ENCODE data around the gene CD180. TPM values are rescaled to one million over a fixed set of nuclear protein-coding genes. Genes with fewer than 3 reads are reported as not detected.

CD180 gene
- total and polyA plus RNA-seq, 2 experiments from 2014 or later, result not detected

DNA sequence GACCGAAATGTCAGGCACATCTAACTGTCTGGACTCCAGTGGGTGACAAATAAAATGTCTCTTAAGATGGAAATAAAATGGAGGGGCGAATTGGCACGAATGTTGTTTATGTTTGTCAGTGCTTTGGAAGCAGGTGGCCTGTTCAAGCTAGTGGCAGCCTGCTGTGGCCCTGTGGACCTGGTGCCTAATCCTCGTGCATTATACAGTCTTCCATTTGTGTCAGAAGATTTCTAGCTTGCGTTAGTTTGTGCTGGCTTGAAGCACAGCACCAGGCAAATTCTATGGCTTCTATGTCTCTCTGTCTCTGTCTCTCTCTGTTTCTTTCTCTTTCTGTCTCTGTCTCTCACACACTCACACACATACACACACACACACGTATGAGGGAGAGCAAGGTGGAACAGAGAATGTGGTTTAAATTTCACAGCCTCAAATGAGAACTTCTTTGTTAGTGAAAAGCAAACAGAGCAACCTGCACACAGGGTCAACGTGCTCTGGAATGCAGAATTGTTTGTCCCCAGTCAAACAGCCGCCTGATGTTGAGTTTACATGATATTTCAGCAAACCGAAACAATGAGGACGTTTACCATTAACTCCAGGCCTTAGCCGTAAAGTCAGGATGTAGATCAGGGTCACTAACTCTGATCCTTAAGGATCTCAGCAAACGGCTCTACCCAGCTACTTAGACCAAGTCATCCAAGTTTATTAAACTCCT, 39.0 kb upstream of the CD180 start:
- DNase-seq (ENCODE audit: low read depth in 1 of 2, low spot score in 1 of 2), result no peak
- no peak for TF ChIP-seq CTCF (IDR thresholded peaks at IDR 0.05; ENCODE audit: low read depth, low read length)
- Histone ChIP-seq H3K4me1 (ENCODE audit: low read depth) (no peaks in the 10 kb centered on the region), H3K27ac (no peak overlapping the region), H3K27me3 (no peaks in the 10 kb centered on the region), H3K36me3 (no peaks in the 10 kb centered on the region), H3K4me3 (no peak overlapping the region), H3K9me3 (ENCODE audit: low read depth) (no peaks in the 10 kb centered on the region)

GRCh38 chr5:67234671-67235176, 38.1 kb upstream of the CD180 start:
- peak in 1 of 2 donors; percentile 89 for DNase-seq (ENCODE audit: low read depth in 1 of 2, low spot score in 1 of 2)
- no peak overlapping the region for H3K27ac ChIP-seq
- no peaks in the 10 kb centered on the region for H3K9me3 ChIP-seq (ENCODE audit: low read depth)
- no peak overlapping the region for H3K4me3 ChIP-seq
- H3K36me3 ChIP-seq, result no peaks in the 10 kb centered on the region
- H3K4me1 ChIP-seq (ENCODE audit: low read depth), result no peaks in the 10 kb centered on the region
- no peaks in the 10 kb centered on the region for H3K27me3 ChIP-seq
- TF ChIP-seq CTCF (IDR thresholded peaks at IDR 0.05; ENCODE audit: low read depth, low read length), result no peak

- Histone ChIP-seq H3K27ac (no peak overlapping the region), H3K4me3 (no peak overlapping the region), H3K4me1 (ENCODE audit: low read depth) (no peaks in the 10 kb centered on the region), H3K27me3 (no peaks in the 10 kb centered on the region), H3K9me3 (ENCODE audit: low read depth) (no peaks in the 10 kb centered on the region), H3K36me3 (no peaks in the 10 kb centered on the region)
- peak in 1 of 2 donors; percentile 40 for DNase-seq (ENCODE audit: low read depth in 1 of 2, low spot score in 1 of 2)
- no peak for TF ChIP-seq CTCF (IDR thresholded peaks at IDR 0.05; ENCODE audit: low read depth, low read length)
Observed at GRCh38 chr5:67233075-67233474, 36.5 kb upstream of the CD180 start.

GRCh38 chr5:67223211-67223610, 26.6 kb upstream of the CD180 start:
- no peak overlapping the region for H3K27ac ChIP-seq
- DNase-seq (ENCODE audit: low read depth in 1 of 2, low spot score in 1 of 2), result no peak
- TF ChIP-seq CTCF (IDR thresholded peaks at IDR 0.05; ENCODE audit: low read depth, low read length), result no peak
- no peak overlapping the region for H3K4me3 ChIP-seq
- no peaks in the 10 kb centered on the region for H3K36me3 ChIP-seq
- H3K4me1 ChIP-seq (ENCODE audit: low read depth), result peaks cover 25% of the 10 kb centered on the region
- no peaks in the 10 kb centered on the region for H3K27me3 ChIP-seq
- no peaks in the 10 kb centered on the region for H3K9me3 ChIP-seq (ENCODE audit: low read depth)

DNA sequence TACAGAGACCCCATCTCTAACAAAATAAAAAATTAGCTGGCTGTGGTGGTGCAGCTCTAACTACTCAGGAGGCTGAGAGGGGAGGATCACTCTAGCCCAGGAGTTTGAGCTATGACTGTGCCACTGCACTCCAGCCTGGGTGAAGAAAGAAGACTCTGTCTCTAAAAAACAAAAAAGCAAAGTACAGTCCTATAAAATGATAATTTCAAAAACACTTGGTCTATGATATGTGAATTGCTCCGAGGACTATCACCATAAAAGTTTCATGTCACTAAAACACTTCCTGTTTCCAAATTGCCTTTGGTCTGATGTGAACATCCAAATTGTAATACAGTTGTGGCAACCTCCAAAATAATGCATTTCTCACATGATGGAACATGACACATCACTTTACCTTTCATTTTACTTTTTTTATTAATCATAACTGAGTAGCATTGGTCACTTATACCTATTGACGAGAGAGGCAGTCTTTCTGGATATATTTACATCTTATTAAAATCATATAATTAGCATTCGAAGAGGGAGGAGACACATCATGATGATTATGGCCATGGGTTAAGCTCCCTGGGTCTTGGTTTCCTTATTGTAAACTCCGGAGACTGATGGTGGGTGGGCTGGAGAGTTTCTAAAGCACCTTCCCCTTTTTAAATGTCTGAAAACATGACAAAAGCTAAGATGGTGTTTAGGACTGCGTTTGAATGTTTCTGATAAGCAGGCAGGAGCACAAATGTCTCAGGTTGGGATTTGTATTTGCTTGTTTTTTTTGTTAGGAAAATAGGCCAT, 25.8 kb upstream of the CD180 start:
- Histone ChIP-seq H3K36me3 (no peaks in the 10 kb centered on the region), H3K27me3 (no peaks in the 10 kb centered on the region), H3K9me3 (ENCODE audit: low read depth) (no peaks in the 10 kb centered on the region), H3K4me3 (no peak overlapping the region), H3K4me1 (ENCODE audit: low read depth) (peaks cover 25% of the 10 kb centered on the region), H3K27ac (peak overlapping the region; percentile 41)
- DNase-seq (ENCODE audit: low read depth in 1 of 2, low spot score in 1 of 2), result no peak
- TF ChIP-seq CTCF (IDR thresholded peaks at IDR 0.05; ENCODE audit: low read depth, low read length), result no peak
